ENCODE measurements around the gene MRPS35.

The MRPS35 gene

GRCh38 chr12:27710592-27711316 is at the start of gene MRPS35:
Gene MRPS35, plus strand, starts transcription at chr12:27710832. Its CDS starts 12 bp downstream, at chr12:27710844.
- H3K4me3 ChIP-seq (ENCODE audit: low read depth, low read length): peak within 1 kb of the TSS; percentile 93
- DNase-seq (ENCODE audit: low read depth): peak; percentile 96
- TF ChIP-seq CTCF (IDR thresholded peaks at IDR 0.05; ENCODE audit: insufficient read depth, low read depth, low read length, missing control alignments): no peak

GRCh38 chr12:27665704-27666103 is 44.9 kb upstream of the MRPS35 start:
- DNase-seq (ENCODE audit: low read depth): no peak
- no peak overlapping the region for H3K4me3 ChIP-seq (ENCODE audit: low read depth, low read length)

GRCh38 chr12:27666510-27666909 is 44.1 kb upstream of the MRPS35 start:
- TF ChIP-seq CTCF (IDR thresholded peaks at IDR 0.05; ENCODE audit: insufficient read depth, low read depth, low read length, missing control alignments): no peak
- H3K4me3 ChIP-seq (ENCODE audit: low read depth, low read length): no peak overlapping the region
- no peak for DNase-seq (ENCODE audit: low read depth)

More at GRCh38 chr12:27665704-27666103, 44.9 kb upstream of the MRPS35 start:
- TF ChIP-seq CTCF (IDR thresholded peaks at IDR 0.05; ENCODE audit: insufficient read depth, low read depth, low read length, missing control alignments): no peak

- TF ChIP-seq CTCF (IDR thresholded peaks at IDR 0.05; ENCODE audit: insufficient read depth, low read depth, low read length, missing control alignments): no peak
- no peak for DNase-seq (ENCODE audit: low read depth)
- H3K4me3 ChIP-seq (ENCODE audit: low read depth, low read length): no peak overlapping the region
Measured at GRCh38 chr12:27667540-27667939, 43.1 kb upstream of the MRPS35 start.

- no peak for TF ChIP-seq CTCF (IDR thresholded peaks at IDR 0.05; ENCODE audit: insufficient read depth, low read depth, low read length, missing control alignments)
- H3K4me3 ChIP-seq (ENCODE audit: low read depth, low read length): no peak overlapping the region
- DNase-seq (ENCODE audit: low read depth): no peak
Measured at GRCh38 chr12:27672051-27672450, 38.6 kb upstream of the MRPS35 start.

GRCh38 chr12:27672643-27673042 is 38.0 kb upstream of the MRPS35 start:
- no peak for DNase-seq (ENCODE audit: low read depth)
- no peak overlapping the region for H3K4me3 ChIP-seq (ENCODE audit: low read depth, low read length)
- TF ChIP-seq CTCF (IDR thresholded peaks at IDR 0.05; ENCODE audit: insufficient read depth, low read depth, low read length, missing control alignments): no peak
